HepG2 (cell line): Measurements from ENCODE around the gene FAM53B. TPM values are rescaled to one million over a fixed set of nuclear protein-coding genes. Genes with fewer than 3 reads are reported as not detected.

Source experiments
- ATAC-seq: fragments of 200-7000 bp; cut with Tn5 transposase; 3 replicates; pipeline ENCODE4 v1.9.1; 2020; ENCODE audit warnings: mild to moderate bottlenecking, moderate library complexity
- BruUV-seq: library from RNA; stranded (reverse); fragments of 400-500 nt; replicated peaks from 2 replicates; lab custom pipeline; 2021; lab: Mats Ljungman, UMichigan
- CTCF ChIA-PET: fragments of 300-600 bp; formaldehyde crosslinking; extraction: SDS; loops from one replicate; lab custom pipeline; 2021; ENCODE audit warnings: low total read pairs, inconsistent platforms, low intra/inter-chr PET ratio; lab: Yijun Ruan, JAX
- POLR2A ChIA-PET: fragments of 350-600 bp; sonication (Branson Sonifier 250); formaldehyde crosslinking; loops from one replicate; lab custom pipeline; 2020; ENCODE audit warnings: antibody characterized with exemption, inconsistent platforms; lab: Yijun Ruan, JAX
- DNase-seq: peaks from one replicate; pipeline ENCODE4 v3.0.0-alpha.2; 2015; ENCODE audit warnings: low spot score
- FAIRE-seq: peaks from 3 replicates; lab custom pipeline; 2011; peaks lifted over from hg19 to GRCh38; lab: Jason Lieb, UNC
- H2AFZ ChIP-seq: one replicate; pipeline ENCODE4 v1.6.1; 2011; ENCODE audit warnings: low read length, inconsistent platforms
- H3K27ac ChIP-seq: fragments of 300-600 bp; 3 replicates; pipeline ENCODE4 v1.8.0; 2011; ENCODE audit warnings: mixed run types, mild to moderate bottlenecking, mixed read lengths, low read length, inconsistent platforms; ENCODE audit not compliant: insufficient read depth; ENCODE audit errors: extremely low read length
- H3K27me3 ChIP-seq, 2 experiments: fragments of 200-600 bp in 1 of 2; 2 replicates in 1 of 2; 3 replicates in 1 of 2; pipeline versions ENCODE4 v1.6.0 to v1.8.0; 2011; ENCODE audit warnings: low read length in 2 of 2, mild to moderate bottlenecking in 2 of 2, moderate library complexity in 2 of 2, inconsistent platforms in 1 of 2; ENCODE audit not compliant: insufficient read depth in 2 of 2, control insufficient read depth in 1 of 2
- H3K36me3 ChIP-seq, 2 experiments: fragments of 200-600 bp in 1 of 2; replicated peaks in 1 of 2; 2 replicates in 1 of 2; 3 replicates in 1 of 2; pipeline versions ENCODE4 v1.5.1 to v1.8.0; 2011; ENCODE audit warnings: low read length in 2 of 2, inconsistent platforms in 1 of 2; ENCODE audit not compliant: insufficient read depth in 2 of 2, control insufficient read depth in 1 of 2
- H3K4me1 ChIP-seq: 2 replicates; pipeline ENCODE4 v1.5.1; 2012; ENCODE audit warnings: low read length, inconsistent platforms; ENCODE audit not compliant: insufficient read depth
- H3K4me2 ChIP-seq: 2 replicates; pipeline ENCODE4 v1.6.0; 2011; ENCODE audit warnings: low read depth, low read length, inconsistent platforms
- H3K4me3 ChIP-seq, 3 experiments: fragments of 200-600 bp in 1 of 3; sonication (generic), shearing (Covaris generic) in 1 of 3; replicated peaks in 1 of 3; 2 replicates each; pipeline ENCODE4 v1.5.1; 2011 to 2016; ENCODE audit warnings: low read length in 3 of 3, inconsistent platforms in 2 of 3, low read depth in 2 of 3, mild to moderate bottlenecking in 2 of 3, control low read depth in 1 of 3, mixed read lengths in 1 of 3; ENCODE audit not compliant: insufficient read depth in 1 of 3
- H3K79me2 ChIP-seq: one replicate; pipeline ENCODE4 v1.6.1; 2011; ENCODE audit warnings: low read length, inconsistent platforms; ENCODE audit not compliant: insufficient read depth
- H3K9ac ChIP-seq: 2 replicates; pipeline ENCODE4 v1.6.0; 2011; ENCODE audit warnings: mild to moderate bottlenecking, low read depth, low read length, inconsistent platforms; ENCODE audit not compliant: insufficient read depth
- H3K9me3 ChIP-seq: 2 replicates; pipeline ENCODE4 v1.5.1; 2012; ENCODE audit warnings: mild to moderate bottlenecking, low read length
- H4K20me1 ChIP-seq: 2 replicates; pipeline ENCODE4 v1.6.0; 2011; ENCODE audit warnings: inconsistent platforms, mild to moderate bottlenecking, low read length, moderate library complexity; ENCODE audit not compliant: insufficient read depth
- CAMTA2 ChIP-seq: sonication (generic); formaldehyde crosslinking; IDR thresholded peaks from 2 replicates; pipeline ENCODE4 v1.4.0; 2020; ENCODE audit warnings: mild to moderate bottlenecking, missing genetic modification reagents, borderline replicate concordance
- FOXO1 ChIP-seq: sonication (generic); formaldehyde crosslinking; IDR thresholded peaks from 2 replicates; pipeline ENCODE4 v1.4.0; 2020; ENCODE audit warnings: missing genetic modification reagents
- HES4 ChIP-seq: sonication (generic); formaldehyde crosslinking; IDR thresholded peaks from 2 replicates; pipeline ENCODE4 v1.9.0; 2021; ENCODE audit warnings: mild to moderate bottlenecking, missing genetic modification reagents, borderline replicate concordance
- HMG20A ChIP-seq: IDR thresholded peaks from 2 replicates; pipeline ENCODE4 v1.6.1; 2016; ENCODE audit warnings: borderline replicate concordance
- HNRNPK ChIP-seq: fragments of 200-400 bp; formaldehyde crosslinking; IDR thresholded peaks from 2 replicates; pipeline ENCODE4 v1.6.1; 2018; ENCODE audit warnings: low read length, low read depth, moderate library complexity, mild to moderate bottlenecking; ENCODE audit not compliant: poor library complexity, severe bottlenecking
- HOXA9 ChIP-seq: sonication (generic); formaldehyde crosslinking; IDR thresholded peaks from 2 replicates; pipeline ENCODE4 v1.8.1; 2022; ENCODE audit warnings: missing genetic modification reagents, mild to moderate bottlenecking, moderate library complexity, borderline replicate concordance
- NCOA2 ChIP-seq: sonication (generic); formaldehyde crosslinking; IDR thresholded peaks from 2 replicates; pipeline ENCODE4 v1.8.0; 2022; ENCODE audit warnings: inconsistent platforms
- NFE2L2 ChIP-seq: fragments of 150-350 bp; IDR thresholded peaks from 2 replicates; pipeline ENCODE4 v1.6.1; 2014; ENCODE audit warnings: low read length
- NFRKB ChIP-seq: fragments of 450-650 bp; IDR thresholded peaks from 2 replicates; pipeline ENCODE4 v1.6.1; 2017
- SOX6 ChIP-seq, 2 experiments: fragments of 450-650 bp in 1 of 2; sonication (generic) in 1 of 2; formaldehyde crosslinking in 1 of 2; IDR thresholded peaks; 2 replicates each; pipeline versions ENCODE4 v1.4.0 to v1.6.1; 2017 to 2020; ENCODE audit warnings: antibody characterized with exemption in 1 of 2, mild to moderate bottlenecking in 1 of 2, missing genetic modification reagents in 1 of 2
- TCF12 ChIP-seq, 2 experiments: fragments of 450-650 bp in 1 of 2; sonication (generic) in 1 of 2; formaldehyde crosslinking in 1 of 2; IDR thresholded peaks; 2 replicates each; pipeline versions ENCODE4 v1.6.1 to v1.8.0; 2017 to 2022; ENCODE audit warnings: antibody characterized with exemption in 1 of 2, mild to moderate bottlenecking in 1 of 2, missing genetic modification reagents in 1 of 2, moderate library complexity in 1 of 2
- TOE1 ChIP-seq: sonication (generic); formaldehyde crosslinking; IDR thresholded peaks from 2 replicates; pipeline ENCODE4 v1.4.0; 2020; ENCODE audit warnings: mild to moderate bottlenecking, missing genetic modification reagents
- ZNF580 ChIP-seq: IDR thresholded peaks from 2 replicates; pipeline ENCODE4 v1.6.1; 2016; ENCODE audit warnings: low read depth, borderline replicate concordance
- ZNF839 ChIP-seq: sonication (generic); formaldehyde crosslinking; IDR thresholded peaks from 2 replicates; pipeline ENCODE4 v1.4.0; 2020; ENCODE audit warnings: missing genetic modification reagents, mild to moderate bottlenecking, borderline replicate concordance
- WGBS: methylation state at CpG from one replicate; pipeline ENCODE4 v1.1.6; 2017; ENCODE audit warnings: low lambda C conversion rate; 5-methylcytosine and 5-hydroxymethylcytosine counted together
- in situ Hi-C: cut with HindIII; loops from 2 replicates; pipeline ENCODE4 v1.10.0; 2017; ENCODE audit warnings: low pct_unique_long_range_greater_than_20kb; ENCODE audit not compliant: extremely low pct_ligation_motif_present
- intact Hi-C: fragments of 100-400 bp; cut with micrococcal nuclease; formaldehyde crosslinking; loops from one replicate; pipeline ENCODE4 v1.10.0; 2022; ENCODE audit not compliant: unreplicated experiment
- polyA plus RNA-seq, 8 experiments: library from polyadenylated mRNA; depleted of rRNA in 3 of 8; stranded (reverse) in 7 of 8; unstranded in 1 of 8; fragments of >200 nt; fragmentation: Illumina TruSeq in 4 of 8; extraction: Trizol in 4 of 8; gene quantifications; 2 replicates each; pipeline versions ENCODE4 v1.2.1 to v1.2.3, GENCODE V29; 2011 to 2016; ENCODE audit warnings: low read depth in 4 of 8, missing spikeins in 1 of 8, mixed read lengths in 1 of 8; ENCODE audit not compliant: insufficient read depth in 1 of 8
- total RNA-seq, 5 experiments: library from RNA; depleted of rRNA; stranded (reverse); fragments of >200 nt; fragmentation: Illumina TruSeq; extraction: Trizol; gene quantifications; 2 replicates each; pipeline ENCODE4 v1.2.3, GENCODE V29; 2016; ENCODE audit warnings: low read depth in 1 of 5
- TF ChIP-seq, protein P1 (sequence below): sonication (generic); formaldehyde crosslinking; conservative IDR thresholded peaks from 2 replicates; pipeline ENCODE4 v1.8.0; 2022; ENCODE audit warnings: missing genetic modification reagents
- TF ChIP-seq, protein P2 (sequence below), 2 experiments: fragments of 450-650 bp in 1 of 2; sonication (generic) in 1 of 2; formaldehyde crosslinking; IDR thresholded peaks; 2 replicates each; pipeline versions ENCODE4 v1.5.0 to v1.8.0; 2020 to 2022; ENCODE audit warnings: mild to moderate bottlenecking in 1 of 2, missing genetic modification reagents in 1 of 2

FAM53B gene
- total and polyA plus RNA-seq, 2 of the 13 experiments (the other 11 are each of a cell fraction or from before 2014, with no cell fraction given), result 6.4 to 19.3 TPM

DNA sequence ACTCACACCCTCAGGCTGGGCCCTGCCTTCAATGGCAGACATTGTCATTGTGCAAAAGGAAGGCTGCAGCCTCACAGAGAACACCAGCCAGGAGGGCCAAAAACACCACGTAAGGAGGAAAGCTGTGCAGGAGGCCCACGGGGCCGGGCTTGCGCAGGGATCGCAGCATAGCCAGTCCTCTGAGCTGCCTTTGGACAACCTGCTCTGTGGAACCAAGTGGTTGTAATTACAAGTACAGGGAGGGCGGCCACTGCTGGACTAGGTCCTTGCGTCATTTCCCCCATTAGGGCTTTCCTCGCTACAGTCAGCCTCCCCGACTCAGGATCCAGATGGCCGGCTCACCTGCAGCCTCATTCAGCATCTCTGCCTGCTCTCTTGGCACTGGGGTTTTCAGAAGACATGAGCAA, 66.9 kb downstream of the FAM53B start:
- ChIA-PET CTCF (no interaction called here), POLR2A (no interaction called here)
- BruUV-seq, result no TSS peak
- Histone ChIP-seq H3K27me3 (no peaks in the 10 kb centered on the region), H3K79me2 (peaks cover 2% of the 10 kb centered on the region), H3K9me3 (no peaks in the 10 kb centered on the region), H3K4me2 (no peak overlapping the region), H3K4me3 (no peak overlapping the region), H3K4me1 (peaks cover 14% of the 10 kb centered on the region)
- FAIRE-seq (no peak), ATAC-seq (no peak)
- TF ChIP-seq TCF12 (IDR thresholded peaks at IDR 0.05) (no peak), TCF12 (CRISPR knock-in tag; IDR thresholded peaks at IDR 0.05) (no peak), HOXA9 (CRISPR knock-in tag) (no peak), ZNF580 (CRISPR knock-in tag) (no peak), HNRNPK (no peak), HMG20A (CRISPR knock-in tag) (no peak), SOX6 (IDR thresholded peaks at IDR 0.05) (no peak), SOX6 (CRISPR knock-in tag; IDR thresholded peaks at IDR 0.05) (no peak), NCOA2 (CRISPR knock-in tag) (no peak)
- TF ChIP-seq, all 625 proteins: peak for 0
- peaks cover 24 to 53% of the 10 kb centered on the region in 2 experiments for H3K36me3 ChIP-seq
- WGBS, result 94% methylated on average over 4 of the region's 10 CpGs
- H2AFZ ChIP-seq, result no peak overlapping the region
- no peak overlapping the region for H3K9ac ChIP-seq
- intact Hi-C loops (no loop called here), in situ Hi-C loops (no loop called here)
- peaks cover 5% of the 10 kb centered on the region; the same call in 1 of the 2 replicates for H4K20me1 ChIP-seq
- DNase-seq, result no peak
- H3K27ac ChIP-seq, result no peak overlapping the region

- Histone ChIP-seq H3K4me3 (no peak overlapping the region), H2AFZ (no peak overlapping the region), H3K27me3 (no peaks in the 10 kb centered on the region), H3K9ac (no peak overlapping the region), H3K4me2 (no peak overlapping the region), H3K27ac (no peak overlapping the region), H3K36me3 (peaks cover 18 to 46% of the 10 kb centered on the region in 2 experiments), H3K79me2 (peaks cover 2% of the 10 kb centered on the region), H3K4me1 (peaks cover 14% of the 10 kb centered on the region), H4K20me1 (peaks cover 5% of the 10 kb centered on the region; the same call in 1 of the 2 replicates), H3K9me3 (no peaks in the 10 kb centered on the region)
- ChIA-PET CTCF (no interaction called here), POLR2A (no interaction called here)
- WGBS, result 92% methylated on average over 11 of the region's 15 CpGs
- ATAC-seq, result no peak
- in situ Hi-C loops, result no loop called here
- FAIRE-seq, result no peak
- no peak for DNase-seq
- intact Hi-C loops, result no loop called here
- no TSS peak for BruUV-seq
- TF ChIP-seq ZNF839 (no peak), HES4 (CRISPR knock-in tag) (no peak), NFE2L2 (no peak), CAMTA2 (CRISPR knock-in tag) (no peak), NFRKB (no peak), FOXO1 (no peak), TOE1 (CRISPR knock-in tag) (no peak)
- TF ChIP-seq, protein P1, sequence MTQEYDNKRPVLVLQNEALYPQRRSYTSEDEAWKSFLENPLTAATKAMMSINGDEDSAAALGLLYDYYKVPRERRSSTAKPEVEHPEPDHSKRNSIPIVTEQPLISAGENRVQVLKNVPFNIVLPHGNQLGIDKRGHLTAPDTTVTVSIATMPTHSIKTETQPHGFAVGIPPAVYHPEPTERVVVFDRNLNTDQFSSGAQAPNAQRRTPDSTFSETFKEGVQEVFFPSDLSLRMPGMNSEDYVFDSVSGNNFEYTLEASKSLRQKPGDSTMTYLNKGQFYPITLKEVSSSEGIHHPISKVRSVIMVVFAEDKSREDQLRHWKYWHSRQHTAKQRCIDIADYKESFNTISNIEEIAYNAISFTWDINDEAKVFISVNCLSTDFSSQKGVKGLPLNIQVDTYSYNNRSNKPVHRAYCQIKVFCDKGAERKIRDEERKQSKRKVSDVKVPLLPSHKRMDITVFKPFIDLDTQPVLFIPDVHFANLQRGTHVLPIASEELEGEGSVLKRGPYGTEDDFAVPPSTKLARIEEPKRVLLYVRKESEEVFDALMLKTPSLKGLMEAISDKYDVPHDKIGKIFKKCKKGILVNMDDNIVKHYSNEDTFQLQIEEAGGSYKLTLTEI (CRISPR knock-in tag), result no peak
- TF ChIP-seq, protein P2, sequence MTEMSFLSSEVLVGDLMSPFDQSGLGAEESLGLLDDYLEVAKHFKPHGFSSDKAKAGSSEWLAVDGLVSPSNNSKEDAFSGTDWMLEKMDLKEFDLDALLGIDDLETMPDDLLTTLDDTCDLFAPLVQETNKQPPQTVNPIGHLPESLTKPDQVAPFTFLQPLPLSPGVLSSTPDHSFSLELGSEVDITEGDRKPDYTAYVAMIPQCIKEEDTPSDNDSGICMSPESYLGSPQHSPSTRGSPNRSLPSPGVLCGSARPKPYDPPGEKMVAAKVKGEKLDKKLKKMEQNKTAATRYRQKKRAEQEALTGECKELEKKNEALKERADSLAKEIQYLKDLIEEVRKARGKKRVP (CRISPR knock-in tag; IDR thresholded peaks at IDR 0.05), result no peak
Measured at GRCh38 chr10:124676416-124677062, 67.6 kb downstream of the FAM53B start.
